SK-N-SH (cell line): ENCODE results near the gene SNAP25.

Experiments used
- CTCF ChIP-seq: fragments of 200-600 bp; sonication (generic); IDR thresholded peaks from 2 replicates; pipeline ENCODE4 v1.6.1; 2017; ENCODE audit warnings: antibody characterized with exemption, mild to moderate bottlenecking, moderate library complexity
- EZH2phosphoT487 ChIP-seq: fragments of 200-600 bp; sonication (generic); IDR thresholded peaks from 2 replicates; pipeline ENCODE4 v1.6.1; 2017; ENCODE audit warnings: low read depth, mixed run types, mild to moderate bottlenecking, antibody characterized with exemption, moderate library complexity, borderline replicate concordance
- NFIC ChIP-seq: IDR thresholded peaks from 2 replicates; pipeline ENCODE4 v1.4.0; 2012; ENCODE audit warnings: borderline replicate concordance
- RXRA ChIP-seq: IDR thresholded peaks from 2 replicates; pipeline ENCODE4 v1.4.0; 2012; ENCODE audit warnings: low read depth, mild to moderate bottlenecking, borderline replicate concordance

- TF ChIP-seq CTCF = no peak
- TF ChIP-seq RXRA = no peak
- no peak for TF ChIP-seq NFIC
- TF ChIP-seq EZH2phosphoT487 = no peak
These were observed 52.0 kb downstream of the SNAP25 start for GRCh38 chr20:10270630-10271029.
